Measurements from ENCODE around the gene KIF21B.
"Not testable (repeated sequence)": the region's sequence is repeated elsewhere in the genome, so short reads cannot be mapped to it uniquely, and the experiment has no call there.

Gene KIF21B

DNA sequence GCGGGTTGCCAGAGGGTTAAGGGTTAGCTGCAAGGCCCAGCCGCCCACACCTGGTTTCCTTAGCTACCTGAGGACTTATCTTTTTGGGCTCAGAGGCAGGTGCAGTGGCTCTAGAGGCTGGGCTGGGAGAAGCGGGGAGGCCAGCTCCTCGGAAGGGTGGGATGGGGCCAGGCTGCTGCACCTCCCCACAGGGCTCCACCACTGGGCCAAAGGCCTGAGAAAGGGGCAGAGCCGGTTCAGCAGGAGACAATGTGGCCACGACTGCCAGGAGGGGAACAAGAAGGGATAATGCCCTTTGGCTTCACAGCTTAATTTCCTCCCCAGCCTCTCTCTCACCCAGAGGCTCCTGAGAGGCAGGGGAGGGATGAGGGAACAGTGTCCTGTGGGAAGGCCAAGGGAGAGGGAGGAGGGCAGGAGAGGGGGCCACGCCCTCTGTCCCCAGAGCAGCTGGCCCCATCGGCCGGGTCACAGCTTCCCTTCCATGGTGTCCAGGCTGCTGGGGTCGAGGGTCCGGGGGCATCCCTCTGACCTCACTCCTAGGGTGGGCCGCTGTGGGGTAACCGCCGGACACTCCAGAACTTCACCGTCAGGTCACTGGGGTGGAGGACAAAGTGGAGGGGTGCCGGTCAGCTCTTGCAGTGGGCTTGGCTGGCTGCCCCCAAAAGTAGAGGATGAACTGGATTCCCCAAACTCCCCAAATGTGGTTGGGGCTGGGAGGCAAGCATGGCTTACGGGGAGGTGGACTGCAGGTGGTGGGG is 50.4 kb downstream of the KIF21B start:
- no peak for DNase-seq (ENCODE audit: low read depth)

DNA sequence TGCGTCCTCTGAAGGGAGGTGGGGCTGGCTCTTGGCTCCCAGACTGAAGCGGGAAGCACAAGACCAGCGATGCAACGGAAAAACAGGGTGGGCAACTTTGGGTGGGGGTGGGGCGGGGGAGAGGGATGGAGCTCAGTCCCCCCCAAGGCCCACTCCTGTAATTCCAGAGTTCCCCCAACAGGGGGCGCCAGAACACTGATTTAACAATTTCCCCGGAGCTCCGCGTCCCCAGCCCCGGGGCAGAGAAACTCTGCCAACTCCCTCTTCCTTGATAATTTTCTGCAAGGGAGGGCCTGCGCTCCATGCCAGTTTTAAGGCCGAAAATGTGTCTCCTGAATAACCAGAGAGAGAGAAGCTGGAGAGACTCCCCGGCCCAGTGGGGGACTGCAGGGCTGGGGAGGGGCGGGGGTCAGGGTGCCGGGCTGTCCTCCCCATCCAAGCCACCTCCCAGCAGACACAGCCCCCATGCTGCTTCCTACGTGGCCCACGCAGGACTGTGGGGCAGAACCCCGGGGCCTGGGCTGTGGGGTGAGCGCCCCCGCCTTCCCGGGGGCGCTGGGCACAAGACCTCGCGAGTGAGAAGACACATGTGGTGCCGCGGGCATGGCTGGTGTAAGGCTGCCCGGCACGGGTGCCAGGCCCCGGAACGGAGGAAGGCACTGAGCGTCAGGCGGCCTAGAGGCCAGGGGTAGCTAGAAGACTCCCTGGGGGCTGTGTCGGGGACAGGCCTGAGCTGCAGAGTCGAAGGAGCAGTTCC is 51.4 kb downstream of the KIF21B start:
- DNase-seq (ENCODE audit: low read depth), result peak; percentile 51

DNA sequence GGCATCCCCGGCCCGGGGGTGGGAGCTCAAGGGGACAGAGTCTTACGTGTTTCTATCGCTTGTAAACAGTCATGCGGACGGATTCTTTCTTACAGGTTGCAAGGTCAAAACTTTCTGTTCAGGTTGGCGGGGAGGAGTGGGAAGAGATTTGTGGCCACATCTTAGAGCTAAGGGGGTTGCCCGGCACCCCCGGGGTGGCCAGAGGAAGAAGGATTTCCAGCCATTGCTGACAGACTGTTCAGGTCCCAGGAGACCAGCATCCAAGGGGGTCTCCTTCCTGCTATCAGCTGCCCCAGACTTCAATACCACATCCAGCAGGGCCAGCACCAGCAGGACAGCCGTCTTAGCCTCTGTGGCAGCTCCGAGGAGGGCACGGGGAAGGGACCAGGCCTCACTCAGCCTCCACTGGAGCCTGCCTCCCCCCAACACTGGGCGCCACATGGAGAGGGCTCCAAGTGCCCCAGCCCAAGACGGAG is 52.0 kb downstream of the KIF21B start:
- DNase-seq (ENCODE audit: low read depth), result no peak

DNA sequence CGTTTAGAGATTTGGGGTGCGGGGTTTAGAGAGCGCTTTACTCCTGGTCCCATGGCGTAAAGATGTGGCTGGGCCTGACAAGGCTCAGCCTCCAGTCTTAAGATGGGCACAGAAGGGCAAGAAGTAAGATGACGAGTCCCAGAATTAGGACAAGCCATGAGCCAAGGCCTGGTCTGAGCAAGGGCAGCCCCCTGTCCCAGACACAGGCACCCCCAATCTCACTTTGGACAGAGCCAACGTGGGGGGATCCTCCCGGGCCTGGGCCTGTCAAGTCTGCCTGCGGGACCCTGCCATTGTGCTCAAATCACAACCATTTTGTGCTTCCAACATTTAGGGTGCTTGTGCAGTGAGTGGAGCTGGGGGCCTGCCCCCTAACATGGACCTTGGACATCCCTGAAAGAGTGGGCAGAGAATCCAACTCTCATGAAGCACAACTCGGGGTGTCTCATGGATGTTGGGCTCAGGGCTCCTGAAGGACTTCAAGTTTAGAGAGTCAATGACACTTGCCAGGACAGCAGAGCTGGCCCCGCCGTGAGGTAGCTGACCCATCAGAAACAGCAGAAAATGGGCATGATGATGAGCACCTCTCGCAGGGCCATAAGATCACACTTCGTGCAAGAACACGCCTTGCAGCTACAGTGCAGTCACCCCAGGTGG is 52.6 kb downstream of the KIF21B start:
- DNase-seq (ENCODE audit: low read depth), result no peak

DNA sequence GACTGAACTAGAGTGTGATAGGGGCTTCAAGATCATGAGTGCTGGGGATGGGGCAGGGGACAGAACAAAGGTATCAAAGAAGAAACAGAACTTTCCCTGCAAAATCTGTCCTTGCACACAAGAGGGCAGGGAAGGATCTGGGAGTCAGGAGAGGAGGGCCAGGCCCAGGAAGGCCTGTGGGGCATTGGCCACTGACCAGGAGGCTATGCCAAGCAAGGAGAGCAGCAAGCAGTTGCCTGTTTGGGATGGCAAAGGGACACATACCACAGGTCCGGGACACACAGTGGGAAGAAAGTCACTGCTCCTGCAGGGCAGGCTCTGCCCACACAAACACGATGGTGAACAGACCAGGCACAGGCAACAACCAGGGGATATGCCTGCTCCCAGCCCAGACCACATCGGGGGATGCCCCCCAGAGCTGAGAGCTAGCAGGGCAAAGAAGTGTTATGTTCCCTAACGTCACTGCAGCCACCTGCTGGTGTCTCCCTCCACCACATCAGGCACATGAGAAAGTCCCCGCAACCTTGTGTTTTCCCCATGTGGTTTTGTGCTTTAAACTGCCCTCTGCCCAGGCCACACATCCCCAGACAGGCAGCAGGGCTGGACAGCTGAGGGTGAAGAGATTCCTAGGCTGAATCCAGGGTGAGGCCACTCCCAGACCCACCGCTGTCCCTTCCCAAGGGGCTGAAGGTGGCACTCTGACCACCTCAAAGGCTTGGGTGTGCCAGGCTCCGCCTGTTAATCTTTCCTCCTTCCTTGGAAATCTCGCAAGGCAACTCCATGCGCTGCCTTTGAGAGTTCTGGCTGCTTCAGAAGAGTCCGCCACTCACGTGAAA is 53.6 kb downstream of the KIF21B start:
- DNase-seq (ENCODE audit: low read depth), result no peak

DNA sequence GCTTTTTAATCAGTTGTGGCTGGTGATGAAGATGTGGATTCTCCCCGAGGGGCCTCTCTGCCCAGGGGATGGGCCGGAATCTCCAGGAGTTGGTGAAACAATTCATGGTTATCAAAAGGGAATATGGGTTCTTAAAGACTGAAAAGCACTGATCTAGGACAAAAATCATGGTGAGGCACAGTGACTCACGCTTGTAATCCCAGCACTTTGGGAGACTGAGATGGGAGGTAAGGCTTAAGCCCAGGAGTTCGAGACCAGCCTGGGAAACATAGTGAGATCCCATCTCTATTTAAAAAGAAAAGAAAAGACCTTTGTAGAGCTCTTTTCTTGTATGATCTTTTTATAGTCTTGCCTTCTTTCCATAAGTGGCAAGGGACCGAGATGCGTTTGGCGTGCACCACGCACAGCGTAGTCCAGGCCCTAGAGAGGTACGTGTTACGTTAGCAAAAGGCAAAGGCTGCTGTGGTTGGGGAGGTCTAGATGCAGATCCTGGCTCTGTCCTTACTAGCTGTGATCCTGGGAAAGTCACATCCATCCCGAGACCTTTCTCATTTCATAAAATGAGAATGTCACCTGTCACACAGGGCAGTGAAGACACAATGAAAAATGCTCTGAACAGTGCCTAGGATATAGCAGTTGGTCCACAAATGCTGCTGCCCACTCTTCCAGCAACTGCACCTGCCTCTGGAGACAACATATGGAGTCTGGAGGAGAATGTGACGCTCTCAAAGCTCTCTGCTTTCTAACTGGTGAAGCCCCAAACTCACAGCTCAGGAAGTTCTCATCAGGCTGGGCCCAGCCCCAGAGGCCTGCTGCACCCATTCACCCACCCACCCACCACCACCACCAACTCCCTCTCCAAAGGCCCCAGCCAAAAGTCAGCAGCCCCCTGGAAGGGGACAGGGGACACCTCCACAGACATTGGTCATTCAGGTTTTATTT is 54.8 kb downstream of the KIF21B start:
- no peak for DNase-seq (ENCODE audit: low read depth)

DNA sequence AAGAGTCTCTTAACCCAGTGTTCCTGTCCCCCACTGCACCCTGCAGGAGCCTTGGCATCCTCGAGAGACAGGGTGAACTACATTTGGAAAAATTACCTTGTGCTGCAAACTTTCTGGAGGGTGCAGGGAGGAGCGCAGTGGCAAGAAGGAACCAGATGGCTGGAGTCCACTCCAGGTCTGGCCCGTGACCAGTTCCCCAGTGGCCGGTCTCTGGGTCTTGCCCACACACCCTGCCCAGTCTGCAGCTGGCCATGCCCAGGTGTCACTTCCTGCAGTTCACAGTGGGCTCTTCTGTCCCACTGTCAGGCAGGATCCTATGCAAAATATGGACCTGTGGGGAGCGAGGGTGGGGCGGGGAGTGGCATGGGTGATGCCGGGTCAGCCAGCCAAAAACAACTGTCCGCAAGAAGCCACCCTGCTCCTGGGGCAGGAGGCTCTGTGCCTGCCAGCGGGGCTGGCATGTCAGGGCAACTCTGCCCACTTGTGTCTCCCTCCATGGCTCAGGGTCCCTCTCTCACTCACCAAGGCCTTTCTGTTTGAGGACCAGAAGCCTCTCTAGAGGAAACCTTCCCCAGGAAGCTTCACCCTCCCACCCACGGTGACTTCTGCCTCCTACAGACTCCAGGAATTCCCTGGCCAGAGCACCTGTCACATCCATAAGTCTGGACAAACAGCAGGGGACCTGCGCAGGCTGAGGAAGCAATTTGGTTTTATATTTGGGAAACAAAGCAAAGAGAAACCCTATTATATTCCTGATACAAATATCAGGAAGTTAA is 55.6 kb downstream of the KIF21B start:
- DNase-seq (ENCODE audit: low read depth), result no peak

DNA sequence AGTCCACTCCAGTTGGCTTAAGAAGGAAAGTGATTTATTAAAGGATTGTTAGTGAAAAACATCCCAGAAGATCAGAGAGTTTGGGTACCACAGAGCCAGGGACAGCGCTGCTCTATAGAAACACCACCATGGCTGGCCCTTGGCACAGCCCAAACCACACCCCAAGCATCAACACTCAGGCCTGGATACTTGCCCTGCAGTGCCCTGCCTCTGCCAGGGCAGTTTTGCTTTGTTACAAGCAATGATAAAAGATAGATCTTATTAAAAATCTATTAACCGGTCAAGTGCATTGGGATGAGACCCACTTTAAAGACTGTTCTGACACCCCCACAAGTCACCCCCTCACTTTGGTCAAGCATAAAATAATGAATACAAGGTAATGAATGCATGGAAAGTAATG is 56.6 kb downstream of the KIF21B start:
- no peak for DNase-seq (ENCODE audit: low read depth)

DNA sequence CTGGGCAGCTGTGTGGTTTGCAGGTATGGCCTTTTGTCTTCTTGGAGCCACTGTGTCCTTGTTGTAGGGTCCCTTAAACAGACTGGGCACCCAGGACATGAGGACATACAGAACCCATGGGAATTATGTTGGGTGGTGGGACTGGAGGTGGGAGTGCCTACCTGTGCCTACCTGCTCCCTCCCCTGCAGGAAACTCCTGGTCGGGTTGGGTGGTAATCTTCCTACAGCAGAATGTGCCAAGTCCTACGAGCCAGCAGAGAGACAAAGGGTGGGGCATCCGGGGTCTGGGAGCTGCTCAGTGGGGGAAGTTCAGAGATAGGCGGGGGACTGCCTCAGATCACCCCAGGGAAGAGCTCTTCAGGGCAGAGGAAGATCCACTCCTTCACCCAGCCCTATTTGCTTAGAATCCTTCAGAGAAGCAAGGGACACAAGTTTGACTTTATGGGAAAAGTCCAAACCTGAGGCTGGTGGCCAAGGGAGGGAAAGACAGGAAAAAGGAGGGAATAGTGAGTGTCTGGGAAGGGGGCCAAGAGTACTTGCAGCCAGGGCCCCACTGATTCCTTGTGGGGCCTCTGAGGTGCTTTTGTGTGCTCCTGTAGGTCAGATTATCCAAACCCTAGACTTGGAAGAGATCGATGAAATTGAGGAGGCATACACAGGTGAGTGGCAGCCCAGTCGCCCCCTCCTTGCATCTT is 58.3 kb downstream of the KIF21B start:
- DNase-seq (ENCODE audit: low read depth), result no peak

DNA sequence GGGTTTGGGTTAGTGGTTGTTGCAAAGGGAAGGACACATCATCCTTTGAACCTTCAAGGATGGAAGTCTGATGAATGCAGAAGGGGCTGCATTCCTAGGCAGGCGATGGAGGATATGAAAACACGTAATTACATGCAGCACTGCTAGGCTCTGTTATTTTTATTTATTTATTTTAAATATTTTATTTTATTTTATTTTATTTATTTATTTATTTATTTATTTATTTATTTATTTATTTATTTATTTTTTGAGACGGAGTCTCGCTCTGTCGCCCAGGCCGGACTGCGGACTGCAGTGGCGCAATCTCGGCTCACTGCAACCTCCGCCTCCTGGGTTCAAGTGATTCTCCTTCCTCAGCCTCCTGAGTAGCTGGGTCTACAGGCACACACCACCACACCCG is 59.6 kb downstream of the KIF21B start:
- not testable (repeated sequence) for DNase-seq (ENCODE audit: low read depth)

DNA sequence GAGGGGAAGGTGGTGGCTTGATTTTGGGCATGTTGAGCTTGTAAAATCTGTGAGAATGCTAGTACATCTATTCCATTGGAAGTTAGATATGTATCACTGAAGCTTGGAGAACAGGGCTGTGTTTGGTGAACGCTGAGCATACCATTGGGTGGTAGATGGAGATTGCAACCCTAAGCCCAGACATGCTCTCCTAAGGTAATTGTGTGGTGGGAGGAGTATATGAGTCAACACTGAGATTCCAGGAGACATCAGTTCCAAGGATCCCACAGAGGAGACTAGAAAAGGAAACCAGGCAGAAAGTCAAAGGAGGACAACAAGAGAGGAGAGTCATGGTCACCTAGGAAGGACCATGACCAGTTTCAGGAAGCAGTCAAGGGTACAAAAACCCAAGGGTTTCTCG is 60.4 kb downstream of the KIF21B start:
- no peak for DNase-seq (ENCODE audit: low read depth)

DNA sequence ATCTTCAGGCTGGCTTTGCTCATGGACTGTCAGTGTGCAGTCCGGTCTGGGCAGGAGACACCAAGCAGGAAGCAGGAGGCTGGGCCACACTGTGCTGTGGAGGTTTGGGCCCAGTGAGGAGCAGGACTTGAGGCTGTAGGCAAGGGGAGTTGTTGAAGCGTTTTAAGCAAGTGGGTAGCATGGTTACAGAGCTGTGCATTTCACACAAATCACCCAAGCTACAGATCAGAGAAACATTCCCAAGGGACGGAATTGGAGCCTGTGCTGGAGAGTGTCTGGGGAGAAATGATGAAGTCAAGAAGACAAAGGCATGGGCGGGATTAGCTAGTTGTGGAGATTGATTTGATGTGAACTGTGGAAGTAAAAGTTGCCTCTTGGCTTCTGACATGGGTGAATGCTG is 60.9 kb downstream of the KIF21B start:
- DNase-seq (ENCODE audit: low read depth), result no peak

DNA sequence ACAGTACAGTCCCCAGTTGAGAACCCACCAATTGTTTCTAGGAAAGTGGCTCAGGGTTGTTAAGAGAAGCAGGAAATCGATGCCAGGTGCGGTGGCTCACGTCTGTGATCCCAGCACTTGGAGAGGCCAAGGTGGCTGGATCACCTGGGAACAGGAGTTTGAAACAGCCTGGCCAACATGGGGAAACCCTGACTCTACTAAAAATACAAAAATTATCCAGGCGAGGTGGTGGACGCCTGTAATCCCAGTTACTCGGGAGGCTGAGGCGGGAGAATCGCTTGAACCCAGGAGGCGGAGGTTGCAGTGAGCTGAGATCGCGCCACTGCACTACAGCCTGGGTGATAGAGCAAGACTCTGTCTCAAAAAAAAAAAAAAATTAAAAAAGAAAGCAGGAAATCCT is 61.4 kb downstream of the KIF21B start:
- not testable (repeated sequence) for DNase-seq (ENCODE audit: low read depth)

DNA sequence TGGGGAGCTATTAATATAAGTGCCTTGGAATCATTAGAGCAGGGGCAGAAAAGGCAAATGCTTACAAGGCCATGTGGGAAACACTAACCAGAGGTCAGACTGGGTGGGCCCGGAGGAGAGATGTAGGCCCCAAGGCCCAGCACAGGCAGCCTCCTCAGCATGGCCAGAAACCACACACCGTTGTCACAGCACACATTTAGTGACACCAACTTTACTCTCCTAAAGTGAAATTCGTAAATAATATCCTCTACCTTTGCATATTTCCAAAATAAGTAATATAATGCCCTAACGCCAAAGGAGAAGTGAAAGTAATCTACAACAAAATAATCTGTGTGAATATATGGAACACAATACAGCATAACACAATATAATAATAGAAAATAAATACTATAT is 62.6 kb downstream of the KIF21B start:
- DNase-seq (ENCODE audit: low read depth), result no peak

DNA sequence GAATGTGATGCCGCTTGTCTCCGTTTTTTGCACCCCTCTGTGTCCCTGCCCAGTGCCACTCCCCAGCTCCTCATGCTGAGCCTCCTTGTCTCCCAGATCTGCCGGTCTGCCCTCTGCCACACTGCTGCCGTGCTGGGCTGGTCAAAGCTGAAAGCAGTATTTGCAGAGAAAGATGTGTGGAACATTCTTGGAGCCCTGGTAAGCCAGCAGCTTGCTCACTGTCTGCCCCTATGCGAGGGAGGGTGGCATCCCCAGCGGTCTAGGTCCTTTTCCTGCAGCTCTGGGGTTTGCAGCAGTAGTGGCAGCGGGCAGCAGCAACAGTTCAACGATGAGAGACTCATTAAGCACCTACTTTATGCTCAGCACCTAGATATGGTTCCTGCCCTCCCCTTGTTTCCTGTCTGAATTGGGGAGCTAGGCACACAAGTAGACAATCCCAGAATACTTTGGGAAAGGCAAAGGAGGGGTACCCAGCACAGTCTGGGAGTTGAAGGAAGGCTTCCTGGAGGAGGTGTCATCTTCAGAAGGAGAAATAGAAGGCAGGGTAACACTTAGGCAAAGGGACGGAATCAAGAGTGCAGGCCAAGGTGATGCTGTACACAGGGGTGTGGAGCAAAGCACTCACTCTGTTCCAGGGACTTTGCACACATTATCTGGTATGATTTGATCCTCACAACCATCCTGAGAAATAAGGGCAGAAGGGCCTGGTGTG is 63.1 kb downstream of the KIF21B start:
- no peak for DNase-seq (ENCODE audit: low read depth)

DNA sequence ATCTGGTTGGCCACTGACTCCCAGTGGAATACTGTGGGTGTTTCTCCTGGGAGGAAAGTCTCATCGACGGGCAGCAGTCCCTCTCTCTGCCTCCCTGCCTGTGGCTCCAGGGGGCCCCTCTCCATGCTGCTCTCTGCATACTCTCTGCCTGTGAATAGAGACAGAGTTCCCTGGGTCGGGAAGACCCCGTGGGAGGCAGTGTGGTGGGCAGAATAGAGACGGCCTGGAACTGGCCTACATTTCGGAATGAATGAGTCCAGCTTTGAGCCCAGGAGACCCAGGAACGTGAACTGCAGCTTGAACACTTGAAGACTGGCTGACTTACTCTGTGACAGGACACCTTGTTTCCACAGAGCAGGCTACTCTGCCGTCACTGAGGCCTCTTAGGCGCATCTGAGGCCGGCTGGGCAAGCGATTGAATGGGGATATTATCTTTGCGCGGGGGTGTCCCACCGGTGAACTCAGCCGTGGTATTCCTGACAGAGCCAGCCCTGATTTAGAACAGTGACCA is 64.0 kb downstream of the KIF21B start:
- no peak for DNase-seq (ENCODE audit: low read depth)

DNA sequence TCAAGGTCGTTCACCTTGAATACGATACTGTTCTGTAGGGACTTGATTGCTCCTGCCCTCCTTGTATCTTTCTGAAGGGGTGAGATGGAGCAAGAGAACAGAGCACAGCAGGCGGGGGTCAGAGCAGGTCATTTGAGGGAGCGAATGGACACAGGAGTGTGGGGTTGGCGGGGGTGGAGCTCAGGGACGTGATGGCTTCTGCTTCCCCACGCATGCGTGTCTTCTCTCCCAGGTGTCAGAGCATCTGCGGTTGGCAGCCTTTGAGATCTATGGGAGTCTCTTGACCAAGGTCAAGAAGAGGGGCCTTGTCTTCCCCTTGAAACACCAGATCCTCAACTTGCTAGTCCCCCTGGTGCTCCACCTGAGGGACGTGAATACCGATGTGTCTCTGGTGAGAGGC is 64.9 kb downstream of the KIF21B start:
- no peak for DNase-seq (ENCODE audit: low read depth)

DNA sequence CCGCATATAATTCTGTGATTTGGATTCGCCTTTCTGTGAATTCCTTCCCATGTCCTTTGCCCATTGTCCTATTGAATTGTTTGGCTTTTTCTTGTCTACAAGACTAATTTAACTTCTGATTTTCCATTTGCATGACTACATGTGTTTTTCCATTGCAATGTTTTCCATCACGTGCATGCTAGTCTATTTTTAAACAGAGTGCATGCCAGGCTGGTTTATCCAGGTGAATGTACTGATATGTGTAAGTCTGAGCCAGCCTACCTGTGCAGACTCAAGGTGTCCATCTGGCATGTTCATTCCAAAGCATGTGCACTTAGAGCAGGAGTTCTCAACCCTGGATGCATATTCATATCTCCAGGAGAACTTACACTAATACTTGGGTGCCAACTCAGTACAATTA is 69.1 kb downstream of the KIF21B start:
- DNase-seq (ENCODE audit: low read depth), result no peak

DNA sequence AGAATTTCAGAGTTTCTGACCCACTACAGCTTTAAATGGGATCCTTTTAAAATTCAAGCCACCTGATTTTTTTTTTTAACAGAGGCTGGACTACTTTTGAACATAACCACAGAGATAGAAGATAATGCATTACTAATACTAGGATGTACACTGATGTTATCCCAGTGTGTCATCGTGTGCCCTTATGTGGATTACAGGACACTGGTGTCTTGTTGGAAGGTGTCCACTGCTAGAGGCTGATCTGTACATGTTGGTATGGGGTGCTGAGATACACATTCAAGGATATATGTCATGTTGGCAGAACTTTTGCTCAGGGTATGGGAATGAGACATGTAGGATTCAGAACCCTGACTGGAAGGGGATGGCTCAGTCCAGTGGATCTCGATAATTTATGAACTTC is 72.5 kb downstream of the KIF21B start:
- DNase-seq (ENCODE audit: low read depth), result no peak

All from T follicular helper cell (primary cell).